SU-DHL-6 (cell line): ENCODE data around the gene NMNAT2.

Source experiments
- H2AFZ ChIP-seq: fragments of 200-600 bp; sonication (generic); 2 replicates; pipeline ENCODE4 v1.6.1; 2014; ENCODE audit warnings: low read depth, mild to moderate bottlenecking, moderate library complexity, mixed read lengths, antibody characterized with exemption, low read length; ENCODE audit not compliant: severe bottlenecking
- H3F3A ChIP-seq: fragments of 200-600 bp; shearing (Covaris generic); 2 replicates; pipeline ENCODE4 v1.6.0; 2016; ENCODE audit warnings: antibody characterized with exemption, mild to moderate bottlenecking; ENCODE audit not compliant: insufficient read depth
- H3K27ac ChIP-seq: fragments of 200-600 bp; sonication (generic); 2 replicates; pipeline ENCODE4 v1.5.1; 2016; ENCODE audit warnings: low read depth, mild to moderate bottlenecking, low read length, moderate library complexity, mixed read lengths
- H3K27me3 ChIP-seq: fragments of 200-600 bp; sonication (generic), shearing (Covaris generic); 2 replicates; pipeline ENCODE4 v1.6.0; 2014; ENCODE audit warnings: mild to moderate bottlenecking, low read length
- H3K36me3 ChIP-seq: fragments of 200-600 bp; sonication (generic); 2 replicates; pipeline ENCODE4 v1.6.1; 2014; ENCODE audit warnings: mild to moderate bottlenecking, low read length, mixed read lengths
- H3K4me2 ChIP-seq: fragments of 300-600, 200-600 bp; shearing (Covaris generic), sonication (generic); 2 replicates; pipeline ENCODE4 v1.6.0; 2014; ENCODE audit warnings: low read length, low read depth, mild to moderate bottlenecking; ENCODE audit not compliant: poor library complexity, severe bottlenecking
- H3K4me3 ChIP-seq: fragments of 200-600 bp; sonication (generic); 2 replicates; pipeline ENCODE4 v1.5.1; 2014; ENCODE audit warnings: antibody characterized with exemption, low read length, mild to moderate bottlenecking, mixed read lengths; ENCODE audit not compliant: insufficient read depth, poor library complexity, severe bottlenecking
- H3K79me2 ChIP-seq: fragments of 200-600 bp; sonication (generic); 2 replicates; pipeline ENCODE4 v1.6.1; 2014; ENCODE audit warnings: mild to moderate bottlenecking, low read length, moderate library complexity; ENCODE audit not compliant: insufficient read depth
- H3K9ac ChIP-seq: fragments of 200-600 bp; sonication (generic); 2 replicates; pipeline ENCODE4 v1.7.0; 2014; ENCODE audit warnings: mild to moderate bottlenecking, low read length
- H3K9me2 ChIP-seq: fragments of 200-600 bp; sonication (generic); replicated peaks from 2 replicates; pipeline ENCODE4 v1.6.1; 2014; ENCODE audit warnings: low read length; ENCODE audit not compliant: insufficient read depth
- H3K9me3 ChIP-seq: fragments of 200-600 bp; sonication (generic); 2 replicates; pipeline ENCODE4 v1.6.1; 2014; ENCODE audit warnings: low read length, mixed read lengths; ENCODE audit not compliant: insufficient read depth
- H4K20me1 ChIP-seq: fragments of 200-600 bp; sonication (generic); 2 replicates; pipeline ENCODE4 v1.6.1; 2014; ENCODE audit warnings: low read depth, mild to moderate bottlenecking, antibody characterized with exemption, low read length, moderate library complexity, mixed read lengths
- EZH2phosphoT487 ChIP-seq: fragments of 200-600 bp; sonication (generic), shearing (Covaris generic); conservative IDR thresholded peaks from 2 replicates; pipeline ENCODE4 v1.6.1; 2018; ENCODE audit warnings: mild to moderate bottlenecking, antibody characterized with exemption, low read length, moderate library complexity, mixed read lengths
- TF ChIP-seq, protein P1 (sequence below): fragments of 200-600 bp; sonication (generic); IDR thresholded peaks from one replicate; pipeline ENCODE4 v1.5.1; 2017; ENCODE audit warnings: antibody characterized with exemption, mild to moderate bottlenecking, low read length, moderate library complexity; ENCODE audit not compliant: insufficient read depth, poor library complexity, severe bottlenecking

The NMNAT2 gene

DNA sequence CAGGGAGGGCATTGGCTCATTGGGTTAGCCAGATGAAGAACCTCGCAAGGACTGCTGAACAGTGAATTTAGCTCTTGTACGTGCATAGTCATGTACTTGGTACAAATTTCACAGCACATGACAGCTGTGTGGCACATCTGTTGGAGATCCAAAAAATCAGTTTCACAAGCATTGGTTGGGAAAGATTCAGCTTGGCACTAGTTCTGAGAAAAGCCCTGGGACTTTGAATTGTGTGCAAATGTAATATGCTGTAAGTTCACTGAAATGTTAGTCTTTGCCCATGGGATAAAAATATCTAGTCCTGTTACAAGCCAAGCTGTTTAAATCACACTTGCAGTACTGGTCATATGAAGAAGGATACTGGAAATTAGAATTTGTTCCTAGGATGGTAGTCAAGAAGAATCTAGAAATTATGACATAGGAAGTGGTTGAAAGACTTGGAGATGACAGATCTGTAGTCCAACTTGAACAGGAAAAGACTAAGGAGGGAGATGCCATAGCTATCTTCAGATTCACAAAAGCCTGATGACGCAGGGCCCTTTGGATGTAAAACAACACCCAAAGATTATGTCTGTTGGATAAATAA lies 212.9 kb downstream of the NMNAT2 start:
- TF ChIP-seq, protein P1, sequence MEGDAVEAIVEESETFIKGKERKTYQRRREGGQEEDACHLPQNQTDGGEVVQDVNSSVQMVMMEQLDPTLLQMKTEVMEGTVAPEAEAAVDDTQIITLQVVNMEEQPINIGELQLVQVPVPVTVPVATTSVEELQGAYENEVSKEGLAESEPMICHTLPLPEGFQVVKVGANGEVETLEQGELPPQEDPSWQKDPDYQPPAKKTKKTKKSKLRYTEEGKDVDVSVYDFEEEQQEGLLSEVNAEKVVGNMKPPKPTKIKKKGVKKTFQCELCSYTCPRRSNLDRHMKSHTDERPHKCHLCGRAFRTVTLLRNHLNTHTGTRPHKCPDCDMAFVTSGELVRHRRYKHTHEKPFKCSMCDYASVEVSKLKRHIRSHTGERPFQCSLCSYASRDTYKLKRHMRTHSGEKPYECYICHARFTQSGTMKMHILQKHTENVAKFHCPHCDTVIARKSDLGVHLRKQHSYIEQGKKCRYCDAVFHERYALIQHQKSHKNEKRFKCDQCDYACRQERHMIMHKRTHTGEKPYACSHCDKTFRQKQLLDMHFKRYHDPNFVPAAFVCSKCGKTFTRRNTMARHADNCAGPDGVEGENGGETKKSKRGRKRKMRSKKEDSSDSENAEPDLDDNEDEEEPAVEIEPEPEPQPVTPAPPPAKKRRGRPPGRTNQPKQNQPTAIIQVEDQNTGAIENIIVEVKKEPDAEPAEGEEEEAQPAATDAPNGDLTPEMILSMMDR: no peak
- no peak for TF ChIP-seq EZH2phosphoT487
- H3K4me3 ChIP-seq: no peak overlapping the region
- no peaks in the 10 kb centered on the region for H4K20me1 ChIP-seq
- H3K79me2 ChIP-seq: no peaks in the 10 kb centered on the region
- no peak overlapping the region for H3K4me2 ChIP-seq
- no peak overlapping the region for H3K9ac ChIP-seq
- H3K9me2 ChIP-seq: no peaks in the 10 kb centered on the region
- no peaks in the 10 kb centered on the region for H3K9me3 ChIP-seq
- no peaks in the 10 kb centered on the region for H3K36me3 ChIP-seq
- H3F3A ChIP-seq: no peaks in the 10 kb centered on the region
- H3K27ac ChIP-seq: no peak overlapping the region
- no peak overlapping the region for H2AFZ ChIP-seq
- no peaks in the 10 kb centered on the region for H3K27me3 ChIP-seq

GRCh38 chr1:183203094-183203493 lies 215.1 kb downstream of the NMNAT2 start:
- TF ChIP-seq EZH2phosphoT487: no peak
- TF ChIP-seq, protein P1: no peak
- H3K27me3 ChIP-seq: no peaks in the 10 kb centered on the region
- no peaks in the 10 kb centered on the region for H4K20me1 ChIP-seq
- H2AFZ ChIP-seq: no peak overlapping the region
- H3K27ac ChIP-seq: no peak overlapping the region
- no peaks in the 10 kb centered on the region for H3K9me3 ChIP-seq
- H3K9me2 ChIP-seq: no peaks in the 10 kb centered on the region
- no peaks in the 10 kb centered on the region for H3F3A ChIP-seq
- no peaks in the 10 kb centered on the region for H3K79me2 ChIP-seq
- no peak overlapping the region for H3K4me2 ChIP-seq
- H3K4me3 ChIP-seq: no peak overlapping the region
- H3K9ac ChIP-seq: no peak overlapping the region
- no peaks in the 10 kb centered on the region for H3K36me3 ChIP-seq

DNA sequence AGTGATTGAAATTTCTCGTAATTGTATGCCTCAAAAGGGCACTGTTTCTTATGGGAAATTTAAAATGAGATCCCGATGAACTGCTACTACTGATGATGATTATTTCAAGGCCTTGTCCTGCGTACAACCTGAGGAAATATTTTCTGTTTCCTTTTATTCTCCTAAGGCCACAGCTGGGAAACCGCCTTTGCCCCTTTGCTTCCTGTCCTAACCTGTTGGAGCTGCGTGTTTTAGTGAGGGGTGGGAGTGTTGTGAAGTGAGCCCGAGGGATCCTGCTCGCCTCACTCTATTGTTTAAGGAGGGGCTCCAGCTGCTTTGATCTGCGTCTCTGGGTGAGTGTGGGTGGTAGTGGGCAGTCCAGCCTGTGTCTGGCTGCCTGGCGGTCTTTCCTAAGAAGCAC lies 217.7 kb downstream of the NMNAT2 start:
- H3K27ac ChIP-seq: no peak overlapping the region
- H3K9me3 ChIP-seq: no peaks in the 10 kb centered on the region
- no peaks in the 10 kb centered on the region for H3K27me3 ChIP-seq
- no peaks in the 10 kb centered on the region for H3K9me2 ChIP-seq
- no peak overlapping the region for H3K4me2 ChIP-seq
- no peak overlapping the region for H3K9ac ChIP-seq
- no peaks in the 10 kb centered on the region for H3F3A ChIP-seq
- no peaks in the 10 kb centered on the region for H3K36me3 ChIP-seq
- no peak overlapping the region for H3K4me3 ChIP-seq
- TF ChIP-seq EZH2phosphoT487: no peak
- TF ChIP-seq, protein P1: no peak
- no peak overlapping the region for H2AFZ ChIP-seq
- H4K20me1 ChIP-seq: no peaks in the 10 kb centered on the region
- no peaks in the 10 kb centered on the region for H3K79me2 ChIP-seq

DNA sequence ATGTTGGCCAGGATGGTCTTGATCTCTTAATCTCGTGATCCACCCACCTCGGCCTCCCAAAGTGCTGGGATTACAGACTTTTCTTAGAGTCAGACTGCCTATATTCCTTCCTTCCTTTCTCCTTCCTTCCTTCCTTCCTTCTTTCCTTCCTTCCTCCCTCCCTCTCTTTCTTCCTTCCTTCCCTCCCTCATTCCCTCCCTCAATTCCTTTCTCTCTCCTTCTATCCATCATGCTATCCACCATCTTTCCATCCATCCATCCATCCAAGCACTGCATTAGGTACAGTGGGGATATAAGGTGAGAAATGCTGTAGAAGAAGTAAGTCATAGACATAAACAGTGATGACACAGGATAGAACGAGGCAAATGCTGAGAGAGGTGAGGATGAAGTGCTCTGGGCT lies 218.9 kb downstream of the NMNAT2 start:
- Histone ChIP-seq H3K27ac (no peak overlapping the region), H3K79me2 (no peaks in the 10 kb centered on the region), H3F3A (no peaks in the 10 kb centered on the region), H3K4me3 (no peak overlapping the region), H3K4me2 (no peak overlapping the region), H3K9me3 (no peaks in the 10 kb centered on the region), H2AFZ (no peak overlapping the region), H4K20me1 (no peaks in the 10 kb centered on the region), H3K27me3 (no peaks in the 10 kb centered on the region), H3K9ac (no peak overlapping the region), H3K9me2 (no peaks in the 10 kb centered on the region), H3K36me3 (no peaks in the 10 kb centered on the region)
- TF ChIP-seq, protein P1: no peak
- TF ChIP-seq EZH2phosphoT487: no peak
